HepG2 (cell line): Measurements from ENCODE around the gene KIF26B. TPM values are rescaled to one million over a fixed set of nuclear protein-coding genes. Genes with fewer than 3 reads are reported as not detected.

Experiments used
- ATAC-seq: fragments of 200-7000 bp; cut with Tn5 transposase; 3 replicates; pipeline ENCODE4 v1.9.1; 2020; ENCODE audit warnings: mild to moderate bottlenecking, moderate library complexity
- BruUV-seq: library from RNA; stranded (reverse); fragments of 400-500 nt; replicated peaks from 2 replicates; lab custom pipeline; 2021; lab: Mats Ljungman, UMichigan
- CTCF ChIA-PET: fragments of 300-600 bp; formaldehyde crosslinking; extraction: SDS; loops from one replicate; lab custom pipeline; 2021; ENCODE audit warnings: low total read pairs, inconsistent platforms, low intra/inter-chr PET ratio; lab: Yijun Ruan, JAX
- POLR2A ChIA-PET: fragments of 350-600 bp; sonication (Branson Sonifier 250); formaldehyde crosslinking; loops from one replicate; lab custom pipeline; 2020; ENCODE audit warnings: antibody characterized with exemption, inconsistent platforms; lab: Yijun Ruan, JAX
- DNase-seq: peaks from one replicate; pipeline ENCODE4 v3.0.0-alpha.2; 2015; ENCODE audit warnings: low spot score
- FAIRE-seq: peaks from 3 replicates; lab custom pipeline; 2011; peaks lifted over from hg19 to GRCh38; lab: Jason Lieb, UNC
- H2AFZ ChIP-seq: one replicate; pipeline ENCODE4 v1.6.1; 2011; ENCODE audit warnings: low read length, inconsistent platforms
- H3K27ac ChIP-seq: fragments of 300-600 bp; 3 replicates; pipeline ENCODE4 v1.8.0; 2011; ENCODE audit warnings: mixed run types, mild to moderate bottlenecking, mixed read lengths, low read length, inconsistent platforms; ENCODE audit not compliant: insufficient read depth; ENCODE audit errors: extremely low read length
- H3K27me3 ChIP-seq, 2 experiments: fragments of 200-600 bp in 1 of 2; 2 replicates in 1 of 2; 3 replicates in 1 of 2; pipeline versions ENCODE4 v1.6.0 to v1.8.0; 2011; ENCODE audit warnings: low read length in 2 of 2, mild to moderate bottlenecking in 2 of 2, moderate library complexity in 2 of 2, inconsistent platforms in 1 of 2; ENCODE audit not compliant: insufficient read depth in 2 of 2, control insufficient read depth in 1 of 2
- H3K36me3 ChIP-seq, 2 experiments: fragments of 200-600 bp in 1 of 2; replicated peaks in 1 of 2; 2 replicates in 1 of 2; 3 replicates in 1 of 2; pipeline versions ENCODE4 v1.5.1 to v1.8.0; 2011; ENCODE audit warnings: low read length in 2 of 2, inconsistent platforms in 1 of 2; ENCODE audit not compliant: insufficient read depth in 2 of 2, control insufficient read depth in 1 of 2
- H3K4me1 ChIP-seq: 2 replicates; pipeline ENCODE4 v1.5.1; 2012; ENCODE audit warnings: low read length, inconsistent platforms; ENCODE audit not compliant: insufficient read depth
- H3K4me2 ChIP-seq: 2 replicates; pipeline ENCODE4 v1.6.0; 2011; ENCODE audit warnings: low read depth, low read length, inconsistent platforms
- H3K4me3 ChIP-seq, 3 experiments: fragments of 200-600 bp in 1 of 3; sonication (generic), shearing (Covaris generic) in 1 of 3; replicated peaks in 1 of 3; 2 replicates each; pipeline ENCODE4 v1.5.1; 2011 to 2016; ENCODE audit warnings: low read length in 3 of 3, inconsistent platforms in 2 of 3, low read depth in 2 of 3, mild to moderate bottlenecking in 2 of 3, control low read depth in 1 of 3, mixed read lengths in 1 of 3; ENCODE audit not compliant: insufficient read depth in 1 of 3
- H3K79me2 ChIP-seq: one replicate; pipeline ENCODE4 v1.6.1; 2011; ENCODE audit warnings: low read length, inconsistent platforms; ENCODE audit not compliant: insufficient read depth
- H3K9ac ChIP-seq: 2 replicates; pipeline ENCODE4 v1.6.0; 2011; ENCODE audit warnings: mild to moderate bottlenecking, low read depth, low read length, inconsistent platforms; ENCODE audit not compliant: insufficient read depth
- H3K9me3 ChIP-seq: 2 replicates; pipeline ENCODE4 v1.5.1; 2012; ENCODE audit warnings: mild to moderate bottlenecking, low read length
- H4K20me1 ChIP-seq: 2 replicates; pipeline ENCODE4 v1.6.0; 2011; ENCODE audit warnings: inconsistent platforms, mild to moderate bottlenecking, low read length, moderate library complexity; ENCODE audit not compliant: insufficient read depth
- ARID2 ChIP-seq: sonication (generic); formaldehyde crosslinking; IDR thresholded peaks from 2 replicates; pipeline ENCODE4 v1.8.1; 2022; ENCODE audit warnings: mild to moderate bottlenecking, missing genetic modification reagents, borderline replicate concordance
- ISX ChIP-seq: sonication (generic); formaldehyde crosslinking; conservative IDR thresholded peaks from 2 replicates; pipeline ENCODE4 v1.5.0; 2020; ENCODE audit warnings: missing genetic modification reagents
- NKX3-1 ChIP-seq: sonication (generic); formaldehyde crosslinking; IDR thresholded peaks from 2 replicates; pipeline ENCODE4 v1.5.0; 2020; ENCODE audit warnings: missing genetic modification reagents
- PRDM10 ChIP-seq: sonication (generic); formaldehyde crosslinking; IDR thresholded peaks from 2 replicates; pipeline ENCODE4 v1.4.0; 2020; ENCODE audit warnings: low read depth, missing genetic modification reagents
- RBFOX2 ChIP-seq: fragments of 200-400 bp; formaldehyde crosslinking; IDR thresholded peaks from 2 replicates; pipeline ENCODE4 v1.6.1; 2017; ENCODE audit warnings: low read depth, mild to moderate bottlenecking, low read length
- TFDP2 ChIP-seq: sonication (generic); formaldehyde crosslinking; IDR thresholded peaks from 2 replicates; pipeline ENCODE4 v1.4.0; 2020; ENCODE audit warnings: missing genetic modification reagents
- ZKSCAN5 ChIP-seq: sonication (generic); formaldehyde crosslinking; IDR thresholded peaks from 2 replicates; pipeline ENCODE4 v1.5.1; 2020; ENCODE audit warnings: mild to moderate bottlenecking, missing genetic modification reagents
- ZNF678 ChIP-seq: sonication (generic); formaldehyde crosslinking; IDR thresholded peaks from 2 replicates; pipeline ENCODE4 v1.4.0; 2020; ENCODE audit warnings: mild to moderate bottlenecking, missing genetic modification reagents
- ZNF772 ChIP-seq: sonication (generic); formaldehyde crosslinking; IDR thresholded peaks from 2 replicates; pipeline ENCODE4 v1.5.0; 2020; ENCODE audit warnings: mild to moderate bottlenecking, missing genetic modification reagents
- ZNF775 ChIP-seq: sonication (generic); formaldehyde crosslinking; IDR thresholded peaks from 2 replicates; pipeline ENCODE4 v1.4.0; 2020; ENCODE audit warnings: missing genetic modification reagents, mild to moderate bottlenecking, moderate library complexity, borderline replicate concordance
- ZNF788 ChIP-seq: sonication (generic); formaldehyde crosslinking; IDR thresholded peaks from 2 replicates; pipeline ENCODE4 v1.5.0; 2020; ENCODE audit warnings: mild to moderate bottlenecking, missing genetic modification reagents, borderline replicate concordance
- ZNF790 ChIP-seq: sonication (generic); formaldehyde crosslinking; IDR thresholded peaks from 2 replicates; pipeline ENCODE4 v1.8.0; 2022; ENCODE audit warnings: missing genetic modification reagents, mild to moderate bottlenecking, borderline replicate concordance
- ZNF891 ChIP-seq: sonication (generic); formaldehyde crosslinking; IDR thresholded peaks from 2 replicates; pipeline ENCODE4 v1.5.0; 2020; ENCODE audit warnings: mild to moderate bottlenecking, missing genetic modification reagents
- WGBS: methylation state at CpG from one replicate; pipeline ENCODE4 v1.1.6; 2017; ENCODE audit warnings: low lambda C conversion rate; 5-methylcytosine and 5-hydroxymethylcytosine counted together
- in situ Hi-C: cut with HindIII; loops from 2 replicates; pipeline ENCODE4 v1.10.0; 2017; ENCODE audit warnings: low pct_unique_long_range_greater_than_20kb; ENCODE audit not compliant: extremely low pct_ligation_motif_present
- intact Hi-C: fragments of 100-400 bp; cut with micrococcal nuclease; formaldehyde crosslinking; loops from one replicate; pipeline ENCODE4 v1.10.0; 2022; ENCODE audit not compliant: unreplicated experiment
- polyA plus RNA-seq, 8 experiments: library from polyadenylated mRNA; depleted of rRNA in 3 of 8; stranded (reverse) in 7 of 8; unstranded in 1 of 8; fragments of >200 nt; fragmentation: Illumina TruSeq in 4 of 8; extraction: Trizol in 4 of 8; gene quantifications; 2 replicates each; pipeline versions ENCODE4 v1.2.1 to v1.2.3, GENCODE V29; 2011 to 2016; ENCODE audit warnings: low read depth in 4 of 8, missing spikeins in 1 of 8, mixed read lengths in 1 of 8; ENCODE audit not compliant: insufficient read depth in 1 of 8
- total RNA-seq, 5 experiments: library from RNA; depleted of rRNA; stranded (reverse); fragments of >200 nt; fragmentation: Illumina TruSeq; extraction: Trizol; gene quantifications; 2 replicates each; pipeline ENCODE4 v1.2.3, GENCODE V29; 2016; ENCODE audit warnings: low read depth in 1 of 5
- TF ChIP-seq, protein P1 (sequence below): sonication (generic); formaldehyde crosslinking; conservative IDR thresholded peaks from 2 replicates; pipeline ENCODE4 v1.8.1; 2023; ENCODE audit warnings: missing genetic modification reagents
- TF ChIP-seq, protein P2 (sequence below): sonication (generic); formaldehyde crosslinking; IDR thresholded peaks from 2 replicates; pipeline ENCODE4 v1.8.1; 2023; ENCODE audit warnings: mild to moderate bottlenecking, missing genetic modification reagents

The KIF26B gene
- total and polyA plus RNA-seq, 2 of the 13 experiments (the other 11 are each of a cell fraction or from before 2014, with no cell fraction given) = 0.08 to 0.09 TPM

DNA sequence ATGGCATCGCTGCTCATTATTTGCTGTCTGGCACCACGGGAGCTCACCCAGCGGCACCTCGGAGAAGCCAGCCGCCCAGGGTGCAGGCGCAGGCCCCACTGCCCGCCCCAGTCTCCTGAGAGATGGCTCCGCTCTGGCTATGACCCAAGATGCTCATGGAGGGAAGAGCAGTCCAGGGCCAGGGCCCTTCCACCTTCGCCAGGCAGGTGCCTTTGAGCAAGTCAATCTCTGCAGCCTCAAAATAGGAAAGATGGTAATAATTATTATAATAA, 437.3 kb downstream of the KIF26B start (continued):
- TF ChIP-seq PRDM10 (CRISPR knock-in tag) (no peak), TFDP2 (CRISPR knock-in tag) (no peak), ZNF788 (CRISPR knock-in tag) (no peak), ISX (CRISPR knock-in tag) (no peak), ZNF891 (CRISPR knock-in tag) (no peak)

- CTCF ChIA-PET = no interaction called here
- no TSS peak for BruUV-seq
- ATAC-seq = no peak
- TF ChIP-seq ZNF678 (CRISPR knock-in tag) = no peak
- TF ChIP-seq RBFOX2 = no peak
- no peak for TF ChIP-seq ISX (CRISPR knock-in tag)
- no peak for TF ChIP-seq ZNF790 (CRISPR knock-in tag)
- no peak for TF ChIP-seq ZNF775 (CRISPR knock-in tag)
- TF ChIP-seq NKX3-1 (CRISPR knock-in tag) = no peak
- no peak for TF ChIP-seq ARID2 (CRISPR knock-in tag)
- TF ChIP-seq, protein P1, sequence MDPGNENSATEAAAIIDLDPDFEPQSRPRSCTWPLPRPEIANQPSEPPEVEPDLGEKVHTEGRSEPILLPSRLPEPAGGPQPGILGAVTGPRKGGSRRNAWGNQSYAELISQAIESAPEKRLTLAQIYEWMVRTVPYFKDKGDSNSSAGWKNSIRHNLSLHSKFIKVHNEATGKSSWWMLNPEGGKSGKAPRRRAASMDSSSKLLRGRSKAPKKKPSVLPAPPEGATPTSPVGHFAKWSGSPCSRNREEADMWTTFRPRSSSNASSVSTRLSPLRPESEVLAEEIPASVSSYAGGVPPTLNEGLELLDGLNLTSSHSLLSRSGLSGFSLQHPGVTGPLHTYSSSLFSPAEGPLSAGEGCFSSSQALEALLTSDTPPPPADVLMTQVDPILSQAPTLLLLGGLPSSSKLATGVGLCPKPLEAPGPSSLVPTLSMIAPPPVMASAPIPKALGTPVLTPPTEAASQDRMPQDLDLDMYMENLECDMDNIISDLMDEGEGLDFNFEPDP = no peak
- no peak for TF ChIP-seq ZNF772 (CRISPR knock-in tag)
- TF ChIP-seq, protein P2, sequence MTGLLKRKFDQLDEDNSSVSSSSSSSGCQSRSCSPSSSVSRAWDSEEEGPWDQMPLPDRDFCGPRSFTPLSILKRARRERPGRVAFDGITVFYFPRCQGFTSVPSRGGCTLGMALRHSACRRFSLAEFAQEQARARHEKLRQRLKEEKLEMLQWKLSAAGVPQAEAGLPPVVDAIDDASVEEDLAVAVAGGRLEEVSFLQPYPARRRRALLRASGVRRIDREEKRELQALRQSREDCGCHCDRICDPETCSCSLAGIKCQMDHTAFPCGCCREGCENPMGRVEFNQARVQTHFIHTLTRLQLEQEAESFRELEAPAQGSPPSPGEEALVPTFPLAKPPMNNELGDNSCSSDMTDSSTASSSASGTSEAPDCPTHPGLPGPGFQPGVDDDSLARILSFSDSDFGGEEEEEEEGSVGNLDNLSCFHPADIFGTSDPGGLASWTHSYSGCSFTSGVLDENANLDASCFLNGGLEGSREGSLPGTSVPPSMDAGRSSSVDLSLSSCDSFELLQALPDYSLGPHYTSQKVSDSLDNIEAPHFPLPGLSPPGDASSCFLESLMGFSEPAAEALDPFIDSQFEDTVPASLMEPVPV (CRISPR knock-in tag) = no peak
- TF ChIP-seq ZKSCAN5 (CRISPR knock-in tag) = no peak
Observed at GRCh38 chr1:245598524-245599305, 443.9 kb downstream of the KIF26B start.

More at GRCh38 chr1:245598524-245599305, 443.9 kb downstream of the KIF26B start:
- DNase-seq = no peak
- no peak overlapping the region for H3K4me3 ChIP-seq
- intact Hi-C loops = no loop called here
- no peaks in the 10 kb centered on the region for H3K4me1 ChIP-seq
- no peaks in the 10 kb centered on the region for H3K79me2 ChIP-seq
- H3K9me3 ChIP-seq = no peaks in the 10 kb centered on the region
- H3K9ac ChIP-seq = no peak overlapping the region
- in situ Hi-C loops = no loop called here
- H3K27ac ChIP-seq = no peak overlapping the region
- no peak overlapping the region for H3K4me2 ChIP-seq
- H3K36me3 ChIP-seq = no peaks in the 10 kb centered on the region
- H4K20me1 ChIP-seq = no peaks in the 10 kb centered on the region
- H3K27me3 ChIP-seq = no peaks in the 10 kb centered on the region
- H2AFZ ChIP-seq = no peak overlapping the region
- no peak for FAIRE-seq
- WGBS = 64% methylated on average over 17 of the region's 18 CpGs
- POLR2A ChIA-PET = no interaction called here
